CD4-positive, alpha-beta T cell treated with Interleukin-4 for 1 hour (primary cell): ENCODE results near the gene CENPL.
"Not testable (repeated sequence)": the region's sequence is repeated elsewhere in the genome, so short reads cannot be mapped to it uniquely, and the experiment has no call there.

Experiments
- DNase-seq, 2 donors: peaks; one replicate each; pipeline ENCODE4 v3.0.0-alpha.2; 2020 to 2022

The CENPL gene

GRCh38 chr1:173824315-173825081 lies at the start of gene CENPL, which contains the start of gene DARS2:
Gene CENPL, minus strand, starts transcription at chr1:173824883. Its CDS starts 13,584 bp downstream, at chr1:173811299.
Gene DARS2, plus strand, starts transcription at chr1:173824673. Its CDS starts 557 bp downstream, at chr1:173825230.
- peak; percentile 93 to 94 for DNase-seq

DNA sequence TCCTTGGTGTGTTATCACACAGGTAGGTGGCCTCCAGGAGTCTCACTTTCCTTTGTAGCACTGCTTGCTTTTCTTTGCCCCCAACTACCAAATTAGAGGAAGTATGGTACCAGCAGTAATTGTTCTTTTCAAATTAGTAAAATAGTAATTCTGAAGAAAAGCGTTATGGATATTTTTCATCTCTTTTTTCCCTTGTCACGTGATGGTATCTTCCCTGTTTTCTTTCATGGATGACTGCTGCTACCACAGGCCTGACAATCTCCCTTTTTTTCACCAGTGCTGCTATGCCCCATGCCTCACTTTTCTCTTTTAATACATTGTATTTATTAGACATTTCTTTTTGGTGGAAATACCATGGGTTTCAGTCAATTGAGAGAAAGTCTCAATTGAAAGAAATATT lies 46.8 kb upstream of the CENPL start:
- no peak for DNase-seq

DNA sequence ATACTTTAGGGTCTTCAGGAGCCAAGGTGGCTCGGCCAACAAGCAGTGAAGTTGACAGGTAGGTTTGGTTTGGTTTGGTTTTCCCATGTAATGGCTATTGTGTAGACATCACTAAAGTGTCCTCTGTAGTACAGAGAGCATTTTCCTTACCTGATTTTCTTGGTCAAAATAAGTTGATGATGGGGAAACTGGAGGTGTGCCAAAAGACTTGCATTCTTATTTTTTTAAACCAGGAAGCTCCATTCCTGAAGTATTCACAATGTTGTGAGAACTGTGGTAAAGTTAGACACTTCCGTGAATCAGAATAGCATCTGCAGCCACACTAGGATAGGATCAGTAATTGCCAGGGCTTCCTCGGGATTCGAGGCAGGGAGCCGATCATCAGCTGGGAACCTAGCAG lies 46.4 kb upstream of the CENPL start:
- DNase-seq: no peak

- peak; percentile 26 to 57 for DNase-seq
Measured at GRCh38 chr1:173870252-173871075, 45.8 kb upstream of the CENPL start.

- no peak for DNase-seq
Measured at GRCh38 chr1:173869021-173869359, 44.3 kb upstream of the CENPL start.

- peak; percentile 90 to 93 for DNase-seq
Measured at GRCh38 chr1:173868266-173869020, 43.8 kb upstream of the CENPL start, which contains the start of gene ZBTB37. Gene ZBTB37, plus strand, starts transcription at chr1:173868380. Its CDS starts 1,846 bp downstream, at chr1:173870226.

DNA sequence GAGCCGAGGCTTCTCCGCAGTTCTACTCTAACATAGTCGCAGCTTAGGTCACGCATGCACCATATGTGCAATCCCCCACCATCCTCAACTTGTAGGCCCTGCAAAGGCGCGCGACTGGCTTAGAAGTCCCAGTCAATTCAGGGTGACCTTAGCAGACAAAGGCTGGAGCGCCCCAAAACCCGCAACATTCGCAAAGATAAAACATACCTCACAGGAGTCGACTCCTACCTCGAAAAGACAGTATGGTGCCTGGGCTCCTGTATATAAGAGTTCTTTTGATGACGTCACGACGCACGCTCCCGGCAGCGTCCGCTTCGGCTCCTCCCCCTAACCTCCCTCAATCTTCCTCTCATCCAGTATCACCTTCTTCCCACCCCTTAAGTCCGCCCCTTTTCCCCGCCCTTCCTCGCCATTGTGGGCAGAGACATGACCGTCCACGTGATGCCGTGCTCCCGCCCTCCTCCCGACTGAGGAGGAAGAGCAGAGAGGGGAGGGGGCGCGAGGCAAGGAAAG lies 43.1 kb upstream of the CENPL start, which contains the start of gene GAS5:
GAS5 (minus strand) TSS at position 237 of the 513 bp plus-strand sequence.
- DNase-seq: peak; percentile 100

GRCh38 chr1:173867141-173867752 lies 42.6 kb upstream of the CENPL start:
- peak in 1 of 2 donors; percentile 34 for DNase-seq

GRCh38 chr1:173866413-173867115 lies 41.9 kb upstream of the CENPL start:
- DNase-seq: no peak

DNA sequence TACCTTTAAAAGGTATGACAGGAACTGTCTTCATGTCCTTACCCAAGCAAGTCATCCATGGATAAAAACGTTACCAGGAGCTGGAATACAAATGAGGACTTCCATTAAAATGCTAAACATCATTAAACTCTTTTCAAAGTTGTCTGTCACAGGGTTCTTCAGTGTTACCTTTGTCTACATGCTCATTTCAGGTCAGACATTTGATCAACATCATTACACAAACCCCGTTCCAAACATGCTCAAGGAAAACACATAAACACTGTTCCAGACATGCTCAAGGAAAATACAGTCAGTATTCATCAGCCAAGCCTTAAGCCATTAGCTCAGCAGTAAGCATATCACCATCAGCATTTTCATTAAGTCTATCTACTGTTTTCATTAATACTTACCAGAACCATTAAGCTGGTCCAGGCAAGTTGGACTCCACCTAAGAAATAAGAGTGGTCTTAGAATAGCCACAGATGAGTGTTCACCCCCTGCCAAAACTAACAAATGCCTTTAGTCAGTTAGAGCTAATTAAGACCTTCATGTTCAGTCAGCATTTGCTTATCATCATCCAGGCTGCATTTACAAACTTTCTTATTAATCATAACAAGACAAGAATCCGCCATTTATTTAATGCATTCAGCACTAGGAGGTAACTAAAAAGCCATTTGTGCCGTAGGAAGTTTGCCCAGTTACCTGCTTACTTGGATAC lies 40.9 kb upstream of the CENPL start:
- DNase-seq: no peak

DNA sequence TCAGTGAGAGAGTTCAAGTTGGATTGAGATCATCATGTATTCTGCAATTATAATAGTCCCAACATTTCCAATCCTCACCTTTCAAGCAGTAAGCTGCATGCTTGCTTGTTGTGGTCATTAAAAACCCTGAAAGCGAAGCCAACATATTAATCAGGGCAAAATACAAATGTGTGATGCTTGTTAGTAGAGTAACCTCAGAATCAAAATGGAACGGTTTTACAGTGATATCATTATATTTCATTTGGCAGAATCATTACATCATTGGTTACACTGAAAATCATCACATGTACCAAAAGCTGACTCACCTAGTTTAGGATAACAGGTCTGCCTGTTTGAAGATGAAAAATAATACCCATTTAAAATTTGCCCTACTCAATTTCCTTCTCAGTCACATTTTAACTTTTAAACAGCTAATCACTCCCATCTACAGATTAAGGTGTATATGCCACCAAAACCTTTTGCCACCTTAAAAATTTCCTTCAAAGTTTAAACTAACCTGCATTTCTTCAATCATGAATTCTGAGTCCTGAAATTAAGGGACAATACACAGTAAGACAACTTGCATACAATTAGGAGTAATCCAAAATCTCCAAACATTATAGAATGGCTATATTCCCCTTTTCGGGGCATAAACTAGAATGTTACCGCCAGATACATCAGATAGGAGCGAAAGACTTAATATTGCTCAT lies 39.6 kb upstream of the CENPL start:
- peak in 1 of 2 donors; percentile 43 for DNase-seq

DNA sequence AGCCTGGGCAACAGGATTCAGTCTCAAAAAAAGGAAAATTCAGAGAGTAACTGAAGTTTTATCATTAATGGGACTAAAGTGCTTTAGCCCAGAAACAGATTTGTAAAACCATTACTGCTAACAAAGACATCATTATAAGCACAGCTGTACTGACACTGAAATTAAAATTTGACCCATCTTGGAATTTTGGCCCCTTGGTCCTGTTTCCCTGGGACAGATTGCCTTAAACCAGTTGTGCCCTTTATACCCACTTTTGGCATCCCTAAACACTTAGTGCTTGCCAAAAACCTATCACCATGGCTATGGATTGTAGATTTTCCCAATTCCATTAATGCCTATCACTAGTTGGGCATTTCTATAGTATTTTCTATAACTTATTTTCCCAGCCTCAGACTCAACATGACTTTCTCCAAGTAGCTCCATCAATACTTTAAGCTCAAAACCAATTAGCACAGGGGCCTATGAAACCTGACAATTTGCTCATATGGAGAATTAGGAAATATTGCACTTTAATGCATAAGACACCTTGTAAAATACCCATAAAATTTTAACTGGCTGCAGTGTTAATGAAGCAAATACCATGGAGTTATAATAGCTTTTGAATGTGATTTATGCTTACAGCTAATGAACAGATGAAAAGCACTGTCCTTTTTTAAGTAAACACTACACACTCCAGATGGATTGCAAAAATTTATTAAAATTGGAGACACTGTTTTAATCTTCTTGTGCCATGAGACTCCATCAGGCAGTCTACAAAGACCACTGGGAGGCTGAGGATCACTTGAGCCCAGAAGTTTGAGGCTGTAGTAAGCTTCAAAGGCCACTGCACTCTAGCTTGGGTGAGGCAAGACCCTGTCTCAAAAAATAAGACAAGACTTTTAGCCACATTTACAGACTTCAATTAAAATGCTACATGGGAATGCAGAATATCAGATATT lies 38.8 kb upstream of the CENPL start:
- DNase-seq: no peak

DNA sequence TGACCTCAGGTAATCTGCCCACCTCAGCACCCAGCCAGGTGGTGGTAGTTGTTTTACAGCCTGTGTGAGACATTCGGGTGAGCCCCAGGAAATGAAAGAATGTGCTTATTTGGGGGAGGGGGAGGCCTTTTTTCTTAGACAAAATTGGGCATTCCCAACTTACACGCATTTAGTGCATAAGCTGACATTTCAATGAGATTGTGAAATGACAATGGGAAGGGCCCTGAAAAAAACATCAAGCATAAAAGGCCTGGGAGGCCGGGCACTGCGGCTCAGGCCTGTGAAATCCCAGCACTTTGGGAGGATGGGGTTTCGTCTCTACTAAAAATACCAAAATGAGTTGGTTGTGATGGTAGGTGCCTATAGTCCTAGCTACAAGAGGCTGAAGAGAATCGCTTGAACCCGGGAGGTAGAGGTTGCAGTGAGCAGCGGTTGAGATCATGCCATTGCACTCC lies 38.1 kb upstream of the CENPL start:
- DNase-seq: no peak

- not testable (repeated sequence) for DNase-seq
Measured at GRCh38 chr1:173862146-173862768, 37.6 kb upstream of the CENPL start.

GRCh38 chr1:173861731-173862145 lies 37.1 kb upstream of the CENPL start:
- no peak for DNase-seq

DNA sequence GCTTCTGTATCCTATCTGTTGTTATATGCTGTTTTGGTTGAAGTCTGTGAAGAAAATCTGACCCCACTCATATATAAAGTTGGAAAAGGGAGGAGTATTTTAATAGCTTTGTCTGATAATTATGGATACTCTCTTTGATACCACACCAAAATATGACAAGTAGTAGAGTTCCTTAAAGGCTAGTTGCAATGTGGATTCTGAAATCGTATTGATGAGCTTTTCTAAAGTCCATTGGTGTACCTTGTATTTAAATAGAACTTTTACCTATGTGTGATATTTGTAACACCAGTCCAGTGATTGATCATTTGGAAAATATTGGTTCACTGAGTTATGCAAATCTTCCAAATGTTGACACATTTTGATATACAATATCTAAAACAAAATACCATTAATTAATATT lies 35.4 kb upstream of the CENPL start:
- no peak for DNase-seq

DNA sequence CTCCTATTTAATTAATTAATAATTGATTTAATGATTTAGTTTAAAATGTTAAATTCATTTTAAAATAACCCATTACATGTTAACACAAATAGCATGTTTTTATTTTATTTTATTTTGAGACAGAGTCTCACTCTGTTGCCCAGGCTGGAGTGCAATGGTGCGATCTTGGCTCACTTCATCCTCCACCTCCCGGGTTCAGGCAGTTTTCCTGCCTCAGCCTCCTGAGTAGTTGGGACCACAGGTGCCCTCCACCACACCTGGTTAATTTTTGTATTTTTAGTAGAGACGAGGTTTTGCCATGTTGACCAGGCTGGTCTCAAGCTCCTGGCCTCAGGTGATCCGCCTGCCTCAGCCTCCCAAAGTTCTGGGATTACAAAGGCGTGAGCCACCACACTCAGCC lies 34.9 kb upstream of the CENPL start:
- DNase-seq: not testable (repeated sequence)

GRCh38 chr1:173857363-173857917 lies 32.8 kb upstream of the CENPL start:
- no peak for DNase-seq
